HCT116 (cell line): Measurements from ENCODE around the gene CDKL2. TPM values are rescaled to one million over a fixed set of nuclear protein-coding genes. Genes with fewer than 3 reads are reported as not detected.

ENCODE experiments used
- ATAC-seq: fragments of 200-7000 bp; cut with Tn5 transposase; 2 replicates; pipeline ENCODE4 v1.9.1; 2020; ENCODE audit warnings: mild to moderate bottlenecking, moderate library complexity
- BruUV-seq: library from RNA; stranded (reverse); fragments of 400-500 nt; replicated peaks from 2 replicates; lab custom pipeline; 2021; lab: Mats Ljungman, UMichigan
- CTCF ChIA-PET: fragments of 300-600 bp; sonication (Branson Sonifier 250); formaldehyde crosslinking; loops from one replicate; lab custom pipeline; 2021; ENCODE audit warnings: antibody characterized with exemption; lab: Charles Lee
- POLR2A ChIA-PET: fragments of 300-600, 350-600 bp; sonication (Branson Sonifier 250); formaldehyde crosslinking; loops from one replicate; lab custom pipeline; 2021; ENCODE audit warnings: antibody characterized with exemption; lab: Charles Lee
- RAD21 ChIA-PET, 2 experiments: fragments of 300-600 bp; sonication (Branson Sonifier 250); formaldehyde crosslinking; loops; one replicate each; lab custom pipeline; 2023; ENCODE audit warnings: low total read pairs in 2 of 2; ENCODE audit not compliant: uncharacterized antibody in 2 of 2, unreplicated experiment in 2 of 2, low non-redundant PET in 1 of 2; lab: Charles Lee
- DNase-seq: peaks from one replicate; pipeline ENCODE4 v3.0.0-alpha.2; 2010; ENCODE audit warnings: low read depth, low spot score
- H2AFZ ChIP-seq: fragments of 200-600 bp; shearing (Covaris generic), sonication (generic); 2 replicates; pipeline ENCODE4 v1.6.1; 2017; ENCODE audit warnings: low read depth, mixed run types, mixed read lengths, antibody characterized with exemption, low read length; ENCODE audit not compliant: poor library complexity, severe bottlenecking
- H3K27ac ChIP-seq: 2 replicates; pipeline ENCODE4 v1.5.1; 2012; ENCODE audit warnings: low read depth, low read length
- H3K27me3 ChIP-seq: fragments of 200-600 bp; sonication (generic); 2 replicates; pipeline ENCODE4 v1.6.1; 2016; ENCODE audit warnings: mixed run types, low read length, mixed read lengths; ENCODE audit not compliant: insufficient read depth
- H3K36me3 ChIP-seq, 2 experiments: fragments of 200-500 bp in 1 of 2; fragments of 200-600 bp in 1 of 2; sonication (Bioruptor generic) in 1 of 2; sonication (generic) in 1 of 2; 2 replicates each; pipeline versions ENCODE4 v1.5.1 to v1.6.1; 2014 to 2016; ENCODE audit warnings: low read length in 2 of 2, inconsistent platforms in 1 of 2, mixed read lengths in 1 of 2, mixed run types in 1 of 2; ENCODE audit not compliant: insufficient read depth in 2 of 2, control insufficient read depth in 1 of 2
- H3K4me1 ChIP-seq, 2 experiments: fragments of 200-600 bp in 1 of 2; sonication (generic) in 1 of 2; 2 replicates each; pipeline versions ENCODE4 v1.5.1 to v1.6.1; 2012 to 2017; ENCODE audit warnings: low read length in 2 of 2, inconsistent platforms in 1 of 2, mild to moderate bottlenecking in 1 of 2, mixed read lengths in 1 of 2, mixed run types in 1 of 2, moderate library complexity in 1 of 2; ENCODE audit not compliant: insufficient read depth in 2 of 2, control insufficient read depth in 1 of 2
- H3K4me2 ChIP-seq: fragments of 200-600 bp; sonication (generic); 2 replicates; pipeline ENCODE4 v1.6.1; 2017; ENCODE audit warnings: mixed run types, low read length, mixed read lengths
- H3K4me3 ChIP-seq, 2 experiments: fragments of 200-600 bp in 1 of 2; sonication (generic) in 1 of 2; replicated peaks in 1 of 2; 2 replicates each; pipeline ENCODE4 v1.5.1; 2011 to 2016; ENCODE audit warnings: low read length in 2 of 2, control low read depth in 1 of 2, low read depth in 1 of 2, mild to moderate bottlenecking in 1 of 2, mixed read lengths in 1 of 2, mixed run types in 1 of 2
- H3K79me2 ChIP-seq: fragments of 200-600 bp; sonication (generic); 2 replicates; pipeline ENCODE4 v1.6.1; 2017; ENCODE audit warnings: mild to moderate bottlenecking, mixed run types, low read length, moderate library complexity, mixed read lengths; ENCODE audit not compliant: insufficient read depth
- H3K9ac ChIP-seq: fragments of 200-600 bp; sonication (generic); 2 replicates; pipeline ENCODE4 v1.6.1; 2016; ENCODE audit warnings: low read length, mixed read lengths
- H3K9me2 ChIP-seq: fragments of 200-600 bp; sonication (generic), shearing (Covaris generic); 2 replicates; pipeline ENCODE4 v1.6.1; 2017; ENCODE audit warnings: mixed run types, mild to moderate bottlenecking, moderate library complexity; ENCODE audit not compliant: insufficient read depth
- H3K9me3 ChIP-seq, 2 experiments: fragments of 200-500 bp in 1 of 2; fragments of 200-600 bp in 1 of 2; sonication (Bioruptor generic) in 1 of 2; sonication (generic) in 1 of 2; 2 replicates each; pipeline ENCODE4 v1.6.1; 2014 to 2017; ENCODE audit warnings: low read length in 2 of 2, mixed read lengths in 2 of 2, inconsistent platforms in 1 of 2, low read depth in 1 of 2, mild to moderate bottlenecking in 1 of 2, mixed run types in 1 of 2, moderate library complexity in 1 of 2; ENCODE audit not compliant: control insufficient read depth in 1 of 2, insufficient read depth in 1 of 2
- H4K20me1 ChIP-seq: fragments of 200-600 bp; sonication (generic), shearing (Covaris generic); 2 replicates; pipeline ENCODE4 v1.6.1; 2017; ENCODE audit warnings: mixed run types, mild to moderate bottlenecking, moderate library complexity; ENCODE audit not compliant: insufficient read depth
- EZH2 ChIP-seq: fragments of 200-600 bp; sonication (generic); IDR thresholded peaks from 2 replicates; pipeline ENCODE4 v1.6.1; 2017; ENCODE audit warnings: antibody characterized with exemption, mixed run types
- FOSL1 ChIP-seq: IDR thresholded peaks from 2 replicates; pipeline ENCODE4 v1.6.1; 2012; ENCODE audit warnings: low read depth
- RAD21 ChIP-seq: IDR thresholded peaks from 2 replicates; pipeline ENCODE4 v1.6.1; 2012; ENCODE audit warnings: low read depth, mild to moderate bottlenecking
- SP1 ChIP-seq: IDR thresholded peaks from 2 replicates; pipeline ENCODE4 v1.6.1; 2012; ENCODE audit warnings: low read depth
- TCF7L2 ChIP-seq: IDR thresholded peaks from 2 replicates; pipeline ENCODE4 v1.7.0; 2011; ENCODE audit warnings: borderline replicate concordance, inconsistent platforms; ENCODE audit not compliant: insufficient read depth, insufficient read length; ENCODE audit errors: extremely low read depth
- ZFX ChIP-seq: fragments of 450-650 bp; IDR thresholded peaks from 2 replicates; pipeline ENCODE4 v1.6.1; 2017
- ZNF274 ChIP-seq: fragments of 200-500 bp; sonication (Bioruptor generic); IDR thresholded peaks from 2 replicates; pipeline ENCODE4 v1.6.1; 2014; ENCODE audit warnings: mild to moderate bottlenecking, low read depth, low read length, inconsistent platforms
- intact Hi-C: fragments of 100-400 bp; cut with micrococcal nuclease; formaldehyde crosslinking; loops from 2 replicates; pipeline ENCODE4 v1.10.0; 2022
- total RNA-seq: library from RNA; stranded (reverse); gene quantifications from one replicate; pipeline ENCODE4 v1.2.1, GENCODE V29; 2021; ENCODE audit not compliant: unreplicated experiment
- TF ChIP-seq, protein P1 (sequence below), 3 experiments: fragments of 200-600 bp in 1 of 3; sonication (generic) in 1 of 3; IDR thresholded peaks in 2 of 3; conservative IDR thresholded peaks in 1 of 3; 2 replicates each; pipeline ENCODE4 v1.5.1; 2012 to 2017; ENCODE audit warnings: low read depth in 2 of 3, low read length in 2 of 3, antibody characterized with exemption in 1 of 3, borderline replicate concordance in 1 of 3, control low read depth in 1 of 3, mild to moderate bottlenecking in 1 of 3, mixed read lengths in 1 of 3, mixed run types in 1 of 3, moderate library complexity in 1 of 3; ENCODE audit not compliant: insufficient read depth in 1 of 3
- TF ChIP-seq, protein P2 (sequence below): IDR thresholded peaks from 2 replicates; pipeline ENCODE4 v1.6.1; 2012; ENCODE audit warnings: low read depth
- TF ChIP-seq, protein P3 (sequence below): IDR thresholded peaks from 2 replicates; pipeline ENCODE4 v1.6.1; 2012

CDKL2 gene
- total RNA-seq, 1 experiment from 2014 or later = 1.2 TPM

DNA sequence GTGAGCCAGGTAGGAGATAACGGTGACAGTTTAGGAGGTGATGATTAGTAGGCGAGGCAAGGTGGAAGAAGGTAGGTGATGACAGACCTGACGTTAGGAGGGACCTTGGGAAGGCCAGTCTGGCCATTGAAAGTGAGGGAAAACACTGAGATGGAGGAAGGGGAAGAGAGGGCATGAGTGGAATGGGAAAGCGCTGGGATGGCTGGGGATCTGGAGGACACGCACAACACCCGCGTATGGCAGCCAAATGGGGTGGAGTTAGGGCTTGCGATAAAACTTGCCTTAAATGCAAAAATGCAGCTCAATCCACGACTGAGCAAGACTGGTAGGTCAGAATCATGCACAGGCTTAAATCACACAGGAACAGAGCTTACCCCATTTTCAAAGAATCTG, 605 bp upstream of the CDKL2 start:
- intact Hi-C loops = no loop called here
- no peaks in the 10 kb centered on the region for H3K79me2 ChIP-seq
- peak overlapping the region; percentile 59 for H3K9ac ChIP-seq
- no peaks in the 10 kb centered on the region for H4K20me1 ChIP-seq
- H3K36me3 ChIP-seq = no peaks in the 10 kb centered on the region
- peak overlapping the region; percentile 82 for H2AFZ ChIP-seq
- H3K4me3 ChIP-seq = peak overlapping the region; percentile 61 to 63
- ChIA-PET POLR2A (no interaction called here), RAD21 (no interaction called here), CTCF (no interaction called here)
- ATAC-seq (no peak), DNase-seq (no peak)
- peak; percentile 2; the same call in 1 of the 2 replicates for TF ChIP-seq ZFX
- TF ChIP-seq, protein P1, sequence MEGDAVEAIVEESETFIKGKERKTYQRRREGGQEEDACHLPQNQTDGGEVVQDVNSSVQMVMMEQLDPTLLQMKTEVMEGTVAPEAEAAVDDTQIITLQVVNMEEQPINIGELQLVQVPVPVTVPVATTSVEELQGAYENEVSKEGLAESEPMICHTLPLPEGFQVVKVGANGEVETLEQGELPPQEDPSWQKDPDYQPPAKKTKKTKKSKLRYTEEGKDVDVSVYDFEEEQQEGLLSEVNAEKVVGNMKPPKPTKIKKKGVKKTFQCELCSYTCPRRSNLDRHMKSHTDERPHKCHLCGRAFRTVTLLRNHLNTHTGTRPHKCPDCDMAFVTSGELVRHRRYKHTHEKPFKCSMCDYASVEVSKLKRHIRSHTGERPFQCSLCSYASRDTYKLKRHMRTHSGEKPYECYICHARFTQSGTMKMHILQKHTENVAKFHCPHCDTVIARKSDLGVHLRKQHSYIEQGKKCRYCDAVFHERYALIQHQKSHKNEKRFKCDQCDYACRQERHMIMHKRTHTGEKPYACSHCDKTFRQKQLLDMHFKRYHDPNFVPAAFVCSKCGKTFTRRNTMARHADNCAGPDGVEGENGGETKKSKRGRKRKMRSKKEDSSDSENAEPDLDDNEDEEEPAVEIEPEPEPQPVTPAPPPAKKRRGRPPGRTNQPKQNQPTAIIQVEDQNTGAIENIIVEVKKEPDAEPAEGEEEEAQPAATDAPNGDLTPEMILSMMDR (IDR thresholded peaks at IDR 0.05 in 2 of 3, conservative IDR thresholded peaks at IDR 0.05 in 1 of 3; ENCODE audit: borderline replicate concordance in 1 of 3, insufficient read depth in 1 of 3, low read depth in 2 of 3, low read length in 2 of 3) = no peak
- peak overlapping the region; percentile 92 for H3K4me2 ChIP-seq
- no peaks in the 10 kb centered on the region for H3K27me3 ChIP-seq
- no peaks in the 10 kb centered on the region for H3K9me2 ChIP-seq
- H3K4me1 ChIP-seq = peaks cover 8 to 16% of the 10 kb centered on the region in 2 experiments; a peak in 3 of 4 replicates
- BruUV-seq = TSS peak; percentile 66
- H3K27ac ChIP-seq = peak overlapping the region; percentile 17; the same call in 1 of the 2 replicates
- H3K9me3 ChIP-seq = no peaks in the 10 kb centered on the region

DNA sequence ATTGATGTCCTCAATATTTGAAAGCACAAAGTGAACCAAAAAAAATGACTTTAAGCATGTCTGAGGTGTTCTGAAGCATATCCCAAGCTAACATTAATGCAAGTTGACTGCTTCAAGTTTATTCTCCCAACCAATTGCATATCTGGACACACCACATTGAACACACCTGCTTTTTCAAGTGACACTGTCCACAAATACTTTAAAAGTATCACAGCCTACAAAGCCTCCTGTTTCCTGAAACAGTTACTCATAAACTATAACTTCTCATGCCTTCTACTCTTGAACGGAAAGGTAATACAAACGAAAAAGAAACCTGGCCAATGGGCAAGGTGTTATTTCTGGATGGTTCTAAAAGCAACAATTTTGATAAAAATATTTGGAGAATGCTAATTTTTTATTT, 1.1 kb downstream of the CDKL2 start:
- CTCF ChIA-PET = no interaction called here
- TSS peak; percentile 42 for BruUV-seq

More for the DNA sequence above, 1.1 kb downstream of the CDKL2 start:
- ATAC-seq (no peak), DNase-seq (no peak)
- no peaks in the 10 kb centered on the region for H3K79me2 ChIP-seq
- no peaks in the 10 kb centered on the region; a peak in 1 of 4 replicates for H3K36me3 ChIP-seq
- peaks cover 8 to 16% of the 10 kb centered on the region in 2 experiments; a peak in 3 of 4 replicates for H3K4me1 ChIP-seq
- no peak overlapping the region for H2AFZ ChIP-seq
- H3K9me2 ChIP-seq = no peaks in the 10 kb centered on the region
- no peak overlapping the region for H3K9ac ChIP-seq
- ChIA-PET RAD21 (no interaction called here), POLR2A (interaction anchor here (0.9 kb wide), 1 partner anchor 95 kb away, joined by 3 read pairs; the partner anchor contains the start of gene USO1)
- H3K4me3 ChIP-seq = no peak overlapping the region
- H3K27me3 ChIP-seq = no peaks in the 10 kb centered on the region
- no peaks in the 10 kb centered on the region for H3K9me3 ChIP-seq
- no peak overlapping the region for H3K27ac ChIP-seq
- H3K4me2 ChIP-seq = no peak overlapping the region
- no peak for TF ChIP-seq TCF7L2
- TF ChIP-seq FOSL1 = no peak
- TF ChIP-seq RAD21 = no peak
- TF ChIP-seq ZNF274 = no peak
- TF ChIP-seq EZH2 = no peak
- TF ChIP-seq, protein P2, sequence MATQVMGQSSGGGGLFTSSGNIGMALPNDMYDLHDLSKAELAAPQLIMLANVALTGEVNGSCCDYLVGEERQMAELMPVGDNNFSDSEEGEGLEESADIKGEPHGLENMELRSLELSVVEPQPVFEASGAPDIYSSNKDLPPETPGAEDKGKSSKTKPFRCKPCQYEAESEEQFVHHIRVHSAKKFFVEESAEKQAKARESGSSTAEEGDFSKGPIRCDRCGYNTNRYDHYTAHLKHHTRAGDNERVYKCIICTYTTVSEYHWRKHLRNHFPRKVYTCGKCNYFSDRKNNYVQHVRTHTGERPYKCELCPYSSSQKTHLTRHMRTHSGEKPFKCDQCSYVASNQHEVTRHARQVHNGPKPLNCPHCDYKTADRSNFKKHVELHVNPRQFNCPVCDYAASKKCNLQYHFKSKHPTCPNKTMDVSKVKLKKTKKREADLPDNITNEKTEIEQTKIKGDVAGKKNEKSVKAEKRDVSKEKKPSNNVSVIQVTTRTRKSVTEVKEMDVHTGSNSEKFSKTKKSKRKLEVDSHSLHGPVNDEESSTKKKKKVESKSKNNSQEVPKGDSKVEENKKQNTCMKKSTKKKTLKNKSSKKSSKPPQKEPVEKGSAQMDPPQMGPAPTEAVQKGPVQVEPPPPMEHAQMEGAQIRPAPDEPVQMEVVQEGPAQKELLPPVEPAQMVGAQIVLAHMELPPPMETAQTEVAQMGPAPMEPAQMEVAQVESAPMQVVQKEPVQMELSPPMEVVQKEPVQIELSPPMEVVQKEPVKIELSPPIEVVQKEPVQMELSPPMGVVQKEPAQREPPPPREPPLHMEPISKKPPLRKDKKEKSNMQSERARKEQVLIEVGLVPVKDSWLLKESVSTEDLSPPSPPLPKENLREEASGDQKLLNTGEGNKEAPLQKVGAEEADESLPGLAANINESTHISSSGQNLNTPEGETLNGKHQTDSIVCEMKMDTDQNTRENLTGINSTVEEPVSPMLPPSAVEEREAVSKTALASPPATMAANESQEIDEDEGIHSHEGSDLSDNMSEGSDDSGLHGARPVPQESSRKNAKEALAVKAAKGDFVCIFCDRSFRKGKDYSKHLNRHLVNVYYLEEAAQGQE = no peak
- TF ChIP-seq, protein P1 (IDR thresholded peaks at IDR 0.05 in 2 of 3, conservative IDR thresholded peaks at IDR 0.05 in 1 of 3; ENCODE audit: borderline replicate concordance in 1 of 3, insufficient read depth in 1 of 3, low read depth in 2 of 3, low read length in 2 of 3) = no peak
- TF ChIP-seq SP1 = no peak
- TF ChIP-seq, protein P3, sequence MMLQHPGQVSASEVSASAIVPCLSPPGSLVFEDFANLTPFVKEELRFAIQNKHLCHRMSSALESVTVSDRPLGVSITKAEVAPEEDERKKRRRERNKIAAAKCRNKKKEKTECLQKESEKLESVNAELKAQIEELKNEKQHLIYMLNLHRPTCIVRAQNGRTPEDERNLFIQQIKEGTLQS = no peak
- no peaks in the 10 kb centered on the region for H4K20me1 ChIP-seq
- intact Hi-C loops = no loop called here
